PFSK-1 (cell line): ENCODE data around the gene CDK6.

Source experiments
- POLR2AphosphoS5 ChIP-seq: IDR thresholded peaks from 2 replicates; pipeline ENCODE4 v1.6.1; 2012; ENCODE audit warnings: low read depth, mild to moderate bottlenecking, control low read depth, low read length, moderate library complexity
- REST ChIP-seq, 2 experiments: IDR thresholded peaks; 2 replicates each; pipeline versions ENCODE4 v1.6.1 to v1.8.0; 2011 to 2012; ENCODE audit warnings: low read depth in 2 of 2, low read length in 2 of 2, control low read depth in 1 of 2, inconsistent platforms in 1 of 2, mild to moderate bottlenecking in 1 of 2, moderate library complexity in 1 of 2; ENCODE audit not compliant: insufficient read depth in 1 of 2

- TF ChIP-seq POLR2AphosphoS5 (no peak), REST (IDR thresholded peaks at IDR 0.05; ENCODE audit: insufficient read depth in 1 of 2, low read depth in 2 of 2, low read length in 2 of 2) (no peak)
These were observed 98.7 kb downstream of the CDK6 start for GRCh38 chr7:92737706-92738105.
